SKM-1 treated with dmso at 0.1 percent for 144 hours (cell line): ENCODE data around the gene IDS.

Source experiments
- DNase-seq: peaks from one replicate; lab custom pipeline; 2025; ENCODE audit not compliant: unreplicated experiment; lab: John Stamatoyannopoulos, UW

IDS gene

GRCh38 chrX:149467461-149467860, 37.6 kb downstream of the IDS start:
- no peak for DNase-seq

- DNase-seq, result no peak
Observed at GRCh38 chrX:149462849-149463248, 42.3 kb downstream of the IDS start.

DNA sequence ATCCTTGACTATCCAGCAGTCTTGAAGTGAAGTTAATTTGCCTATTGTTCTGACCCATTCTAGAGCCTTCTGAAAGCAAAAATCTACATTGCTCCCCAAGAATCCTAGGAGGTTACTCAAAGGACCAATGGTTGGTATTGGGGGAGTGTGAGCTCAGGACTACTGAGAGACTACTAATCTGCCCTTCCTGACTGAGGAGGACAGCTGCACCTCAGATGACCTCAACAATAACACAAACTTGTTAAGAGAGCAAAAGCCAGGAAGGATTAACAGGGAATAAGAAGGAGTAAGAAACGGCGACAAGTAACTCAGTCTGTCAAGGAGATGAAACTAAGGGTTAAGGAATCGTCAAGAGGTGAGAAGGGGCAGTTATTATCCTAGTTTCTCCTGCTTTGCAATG, 43.4 kb downstream of the IDS start:
- no peak for DNase-seq

DNA sequence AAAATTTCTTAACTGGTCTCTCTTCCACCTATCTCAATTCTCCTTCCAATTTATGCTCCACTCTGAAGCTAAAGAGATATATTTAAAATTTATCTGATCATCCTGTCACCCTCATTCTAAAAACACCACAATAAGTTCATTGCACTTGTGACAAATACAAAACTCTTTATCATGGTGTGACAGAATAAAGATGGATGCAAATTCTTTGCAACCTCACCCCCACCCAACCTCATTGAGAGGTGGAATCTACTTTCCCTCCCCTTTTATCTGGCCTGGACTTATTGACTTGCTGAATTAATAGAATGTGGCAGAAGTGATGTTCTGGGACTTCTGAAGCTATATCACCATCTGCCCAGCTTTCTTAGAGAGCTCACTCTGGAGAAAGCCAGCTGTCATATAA, 46.5 kb downstream of the IDS start:
- no peak for DNase-seq

- no peak for DNase-seq
Observed at GRCh38 chrX:149456476-149457245, 48.4 kb downstream of the IDS start.

DNA sequence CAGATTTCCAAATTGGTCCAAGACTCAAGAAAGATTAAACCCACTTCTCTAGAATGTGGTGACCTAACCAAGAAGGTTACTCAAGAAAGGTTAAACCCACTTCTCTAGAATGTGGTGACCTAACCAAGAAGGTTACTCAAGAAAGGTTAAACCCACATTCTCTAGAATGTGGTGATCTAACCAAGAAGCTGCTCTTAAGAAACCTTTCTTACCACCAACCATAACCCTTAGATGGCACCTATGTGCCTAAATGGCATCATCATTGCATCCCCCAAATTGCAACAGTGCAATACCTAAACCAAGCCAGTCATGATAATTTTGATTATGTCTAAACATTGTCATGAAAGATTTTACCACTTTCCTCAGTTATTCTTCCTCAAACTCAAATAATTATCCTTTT, 49.2 kb downstream of the IDS start:
- no peak for DNase-seq

DNA sequence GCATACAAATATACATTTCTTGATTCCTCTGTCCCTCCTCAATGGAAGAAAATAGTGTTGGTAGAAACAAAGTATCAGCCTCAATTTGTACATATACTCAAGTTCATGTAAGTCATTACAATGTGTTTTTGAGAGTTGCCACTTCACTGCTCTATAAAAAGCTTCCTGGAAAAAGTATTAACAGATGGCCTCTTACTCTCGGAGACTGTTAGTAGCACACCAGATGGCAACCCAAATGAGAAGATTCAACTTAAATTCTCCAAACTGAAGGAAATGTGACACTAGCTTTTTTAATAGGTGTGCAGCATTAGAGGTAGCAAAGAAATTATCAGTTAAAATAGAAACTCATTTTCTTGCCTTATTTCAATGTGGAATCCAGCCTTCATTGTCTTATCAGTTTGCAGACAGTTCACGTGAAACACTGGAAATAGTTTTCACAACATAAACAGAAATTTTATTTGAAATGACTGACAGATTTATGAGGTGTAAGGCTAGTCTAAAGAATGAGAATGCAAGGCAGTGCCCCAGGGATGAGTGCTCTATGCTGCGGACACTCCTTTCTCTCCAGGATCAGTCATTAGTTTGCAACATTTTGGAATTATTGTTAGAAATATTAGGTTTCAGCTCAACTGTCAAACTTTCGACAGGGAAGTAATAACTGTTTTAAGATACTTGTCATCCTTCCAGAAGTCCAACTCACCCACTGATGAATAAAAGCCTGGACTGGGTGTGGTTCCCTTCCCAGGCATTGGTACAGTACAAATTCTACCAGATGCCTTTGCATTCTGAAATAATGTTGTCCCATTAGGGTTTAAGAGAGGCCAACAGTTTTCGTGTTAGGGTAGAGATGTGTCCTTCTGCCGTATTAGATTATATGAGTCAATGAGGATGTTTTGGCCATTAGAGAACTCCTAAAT, 50.9 kb downstream of the IDS start:
- DNase-seq, result no peak

DNA sequence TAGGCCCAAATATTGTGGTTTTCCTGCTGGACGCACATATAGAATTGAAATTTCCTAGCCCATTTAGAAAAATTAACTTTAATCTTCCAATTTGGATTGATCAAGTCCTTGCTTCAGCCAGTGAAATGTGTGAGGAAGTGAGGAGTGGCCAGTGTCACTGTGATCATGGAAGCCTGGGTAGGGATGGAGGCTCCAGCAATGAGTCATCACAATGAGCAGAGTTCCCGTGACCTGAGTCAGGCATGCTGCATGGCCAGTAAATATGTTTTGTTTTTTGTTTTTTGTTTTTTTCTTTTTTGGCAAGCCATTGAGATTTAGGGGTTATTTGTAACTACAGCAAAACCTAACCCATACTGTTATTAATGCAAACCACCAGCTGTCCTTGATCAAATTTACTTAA, 52.1 kb downstream of the IDS start:
- no peak for DNase-seq

- DNase-seq, result no peak
Observed at GRCh38 chrX:149433451-149433850, 71.7 kb downstream of the IDS start.

DNA sequence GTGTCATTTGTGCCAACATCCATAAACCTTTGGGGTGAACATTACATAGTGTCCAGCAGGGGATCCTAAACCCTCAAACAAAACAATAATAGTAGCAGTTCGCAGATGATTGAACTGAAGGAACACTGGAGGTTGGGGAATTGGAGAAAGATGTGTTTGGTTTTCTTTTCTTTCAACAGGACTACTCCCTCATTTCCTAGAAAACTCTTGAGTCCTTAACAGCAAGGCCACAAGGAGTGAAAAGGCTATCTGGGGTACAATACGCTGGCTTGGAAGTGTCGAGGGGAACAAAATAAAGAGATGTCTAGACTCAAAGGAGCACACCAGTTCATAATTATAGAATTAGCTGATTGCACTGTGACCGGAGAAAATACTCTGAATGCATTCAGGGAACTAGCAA, 72.1 kb downstream of the IDS start:
- no peak for DNase-seq
